ENCODE measurements around the gene ADM. TPM values are rescaled to one million over a fixed set of nuclear protein-coding genes. Genes with fewer than 3 reads are reported as not detected.

ADM gene
- total RNA-seq, 1 donor from 2014 or later, result 14.2 TPM

- H3K4me3 ChIP-seq, result no peak overlapping the region
- intact Hi-C loops (cut with micrococcal nuclease), result no loop called here
- TF ChIP-seq CTCF (IDR thresholded peaks at IDR 0.05; ENCODE audit: borderline replicate concordance), result no peak
- H3K4me1 ChIP-seq, result peaks cover 33% of the 10 kb centered on the region
- H3K27ac ChIP-seq (replicated peaks), result no peak overlapping the region
- H3K27me3 ChIP-seq (ENCODE audit: low read depth), result no peaks in the 10 kb centered on the region
- DNase-seq, result no peak
- no peaks in the 10 kb centered on the region for H3K9me3 ChIP-seq (replicated peaks)
- no peaks in the 10 kb centered on the region for H3K36me3 ChIP-seq
Observed at GRCh38 chr11:10314199-10315072, 9.6 kb downstream of the ADM start.

- H3K27ac ChIP-seq (replicated peaks), result no peak overlapping the region
- no peaks in the 10 kb centered on the region for H3K27me3 ChIP-seq (ENCODE audit: low read depth)
- no peaks in the 10 kb centered on the region for H3K9me3 ChIP-seq (replicated peaks)
- H3K4me3 ChIP-seq, result no peak overlapping the region
- TF ChIP-seq CTCF (IDR thresholded peaks at IDR 0.05; ENCODE audit: borderline replicate concordance), result no peak
- intact Hi-C loops (cut with micrococcal nuclease), result no loop called here
- DNase-seq, result no peak
- peaks cover 27% of the 10 kb centered on the region for H3K4me1 ChIP-seq
- no peaks in the 10 kb centered on the region for H3K36me3 ChIP-seq
Observed at GRCh38 chr11:10315083-10315482, 10.2 kb downstream of the ADM start.

- peaks cover 19% of the 10 kb centered on the region for H3K4me1 ChIP-seq
- DNase-seq, result no peak
- no peaks in the 10 kb centered on the region for H3K27me3 ChIP-seq (ENCODE audit: low read depth)
- no peak overlapping the region for H3K27ac ChIP-seq (replicated peaks)
- no peak for TF ChIP-seq CTCF (IDR thresholded peaks at IDR 0.05; ENCODE audit: borderline replicate concordance)
- intact Hi-C loops (cut with micrococcal nuclease), result no loop called here
- H3K36me3 ChIP-seq, result no peaks in the 10 kb centered on the region
- no peaks in the 10 kb centered on the region for H3K9me3 ChIP-seq (replicated peaks)
- no peak overlapping the region for H3K4me3 ChIP-seq
Observed at GRCh38 chr11:10317151-10317755, 12.4 kb downstream of the ADM start.

GRCh38 chr11:10317776-10318526, 13.1 kb downstream of the ADM start:
- H3K27me3 ChIP-seq (ENCODE audit: low read depth), result no peaks in the 10 kb centered on the region
- no peaks in the 10 kb centered on the region for H3K36me3 ChIP-seq
- no peak for DNase-seq
- H3K9me3 ChIP-seq (replicated peaks), result no peaks in the 10 kb centered on the region
- no peak for TF ChIP-seq CTCF (IDR thresholded peaks at IDR 0.05; ENCODE audit: borderline replicate concordance)
- intact Hi-C loops (cut with micrococcal nuclease), result no loop called here
- no peak overlapping the region for H3K4me3 ChIP-seq
- H3K27ac ChIP-seq (replicated peaks), result no peak overlapping the region
- H3K4me1 ChIP-seq, result peaks cover 26% of the 10 kb centered on the region

- peaks cover 31% of the 10 kb centered on the region for H3K4me1 ChIP-seq
- intact Hi-C loops (cut with micrococcal nuclease), result no loop called here
- no peak for DNase-seq
Observed at GRCh38 chr11:10318527-10318802, 13.6 kb downstream of the ADM start.

More at GRCh38 chr11:10318527-10318802, 13.6 kb downstream of the ADM start:
- Histone ChIP-seq H3K4me3 (no peak overlapping the region), H3K9me3 (replicated peaks) (no peaks in the 10 kb centered on the region), H3K27me3 (ENCODE audit: low read depth) (no peaks in the 10 kb centered on the region), H3K27ac (replicated peaks) (no peak overlapping the region), H3K36me3 (no peaks in the 10 kb centered on the region)
- TF ChIP-seq CTCF (IDR thresholded peaks at IDR 0.05; ENCODE audit: borderline replicate concordance), result no peak

Data from left ventricle myocardium inferior (tissue), 1 donor.